ENCODE results near the gene C17orf114.
A peak's percentile ranks its signal among the peaks of the same experiment; 100 is the strongest.

C17orf114 gene

GRCh38 chr17:4788159-4788806 is 13.8 kb downstream of the C17orf114 start:
- Mint-ChIP-seq H3K36me3 (ENCODE audit: low read depth) (peaks cover 13% of the 10 kb centered on the region), H3K4me1 (ENCODE audit: low read depth) (peaks cover 58% of the 10 kb centered on the region), H3K27ac (peak overlapping the region; percentile 94), H3K27me3 (peaks cover 55% of the 10 kb centered on the region), H3K9me3 (no peaks in the 10 kb centered on the region), H3K4me3 (peak overlapping the region; percentile 84)
- intact Hi-C loops (cut with micrococcal nuclease), result loop anchor here (5.0 kb wide), 1 partner anchor 56 kb away; the partner anchor contains the start of gene MED11

DNA sequence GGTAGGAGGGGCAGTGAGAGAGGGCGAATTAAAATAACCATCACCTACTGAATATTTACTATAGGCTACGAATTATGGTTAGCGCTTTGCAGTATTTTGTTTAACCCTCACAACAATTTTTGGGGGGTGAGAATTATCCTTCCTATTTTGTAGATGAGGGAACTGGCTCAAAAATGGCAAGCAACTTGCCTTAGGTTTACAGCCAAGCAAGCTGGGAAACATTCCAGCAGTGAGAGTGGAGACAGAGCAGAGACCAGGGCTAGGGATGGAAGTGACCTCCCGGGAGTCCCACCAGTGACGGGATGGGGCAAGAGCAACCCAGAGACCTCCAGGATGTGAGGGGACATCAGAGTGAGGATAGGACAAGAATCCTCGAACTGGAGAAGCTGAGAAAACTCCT is 15.6 kb downstream of the C17orf114 start:
- H3K36me3 Mint-ChIP-seq (ENCODE audit: low read depth), result peaks cover 13% of the 10 kb centered on the region
- peak overlapping the region; percentile 41 for H3K4me3 Mint-ChIP-seq
- peaks cover 55% of the 10 kb centered on the region for H3K27me3 Mint-ChIP-seq

GRCh38 chr17:4786106-4786511 is 16.0 kb downstream of the C17orf114 start, which contains the start of gene VMO1:
TSS of gene VMO1 (minus strand) at chr17:4786364. CDS start at chr17:4786352, 12 bp downstream.
- Mint-ChIP-seq H3K27ac (peak within 1 kb of the TSS; percentile 53), H3K4me3 (peak within 1 kb of the TSS; percentile 63), H3K4me1 (ENCODE audit: low read depth) (peaks cover 64% of the 10 kb centered on the region), H3K27me3 (peaks cover 57% of the 10 kb centered on the region), H3K36me3 (ENCODE audit: low read depth) (peaks cover 13% of the 10 kb centered on the region), H3K9me3 (no peaks in the 10 kb centered on the region)
- intact Hi-C loops (cut with micrococcal nuclease), result loop anchor here (2.0 to 5.0 kb wide), 2 partner anchors 15 to 54 kb away; partner anchors contain the start of genes MED11 and TM4SF5

More for the DNA sequence above, 15.6 kb downstream of the C17orf114 start:
- Mint-ChIP-seq H3K9me3 (no peaks in the 10 kb centered on the region), H3K27ac (peak overlapping the region; percentile 53), H3K4me1 (ENCODE audit: low read depth) (peaks cover 66% of the 10 kb centered on the region)
- intact Hi-C loops (cut with micrococcal nuclease), result loop anchor here (2.0 to 5.0 kb wide), 2 partner anchors 16 to 54 kb away; partner anchors contain the start of genes MED11 and TM4SF5

- Mint-ChIP-seq H3K27me3 (peaks cover 63% of the 10 kb centered on the region), H3K27ac (peak overlapping the region; percentile 53), H3K36me3 (ENCODE audit: low read depth) (peaks cover 13% of the 10 kb centered on the region), H3K4me3 (peak overlapping the region; percentile 63), H3K9me3 (no peaks in the 10 kb centered on the region), H3K4me1 (ENCODE audit: low read depth) (peaks cover 58% of the 10 kb centered on the region)
- intact Hi-C loops (cut with micrococcal nuclease), result loop anchor here (2.0 to 5.0 kb wide), 2 partner anchors 15 to 53 kb away; partner anchors contain the start of genes MED11 and TM4SF5
Measured at GRCh38 chr17:4785311-4786105, 16.6 kb downstream of the C17orf114 start.

DNA sequence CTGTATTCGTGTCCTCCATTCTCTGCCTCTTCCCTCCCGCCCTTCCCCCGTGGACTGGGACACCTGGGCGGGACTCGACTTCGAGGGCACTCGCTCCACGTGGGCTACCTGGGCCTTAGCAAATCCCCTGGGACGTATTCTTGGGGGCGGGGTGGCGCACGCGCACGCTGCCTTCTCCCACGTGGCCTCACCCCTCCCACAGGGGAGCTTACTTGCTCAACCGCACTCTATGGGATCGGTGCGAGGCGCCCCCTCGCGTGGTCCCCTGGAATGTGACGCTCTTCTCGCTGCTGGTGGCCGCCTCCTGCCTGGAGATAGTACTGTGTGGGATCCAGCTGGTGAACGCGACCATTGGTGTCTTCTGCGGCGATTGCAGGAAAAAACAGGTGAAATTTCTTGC is 19.5 kb downstream of the C17orf114 start:
- peaks cover 40% of the 10 kb centered on the region for H3K4me1 Mint-ChIP-seq (ENCODE audit: low read depth)
- intact Hi-C loops (cut with micrococcal nuclease), result no loop called here
- H3K9me3 Mint-ChIP-seq, result no peaks in the 10 kb centered on the region
- H3K36me3 Mint-ChIP-seq (ENCODE audit: low read depth), result no peaks in the 10 kb centered on the region
- H3K27me3 Mint-ChIP-seq, result peaks cover 80% of the 10 kb centered on the region
- peak overlapping the region; percentile 33 for H3K27ac Mint-ChIP-seq
- no peak overlapping the region for H3K4me3 Mint-ChIP-seq

DNA sequence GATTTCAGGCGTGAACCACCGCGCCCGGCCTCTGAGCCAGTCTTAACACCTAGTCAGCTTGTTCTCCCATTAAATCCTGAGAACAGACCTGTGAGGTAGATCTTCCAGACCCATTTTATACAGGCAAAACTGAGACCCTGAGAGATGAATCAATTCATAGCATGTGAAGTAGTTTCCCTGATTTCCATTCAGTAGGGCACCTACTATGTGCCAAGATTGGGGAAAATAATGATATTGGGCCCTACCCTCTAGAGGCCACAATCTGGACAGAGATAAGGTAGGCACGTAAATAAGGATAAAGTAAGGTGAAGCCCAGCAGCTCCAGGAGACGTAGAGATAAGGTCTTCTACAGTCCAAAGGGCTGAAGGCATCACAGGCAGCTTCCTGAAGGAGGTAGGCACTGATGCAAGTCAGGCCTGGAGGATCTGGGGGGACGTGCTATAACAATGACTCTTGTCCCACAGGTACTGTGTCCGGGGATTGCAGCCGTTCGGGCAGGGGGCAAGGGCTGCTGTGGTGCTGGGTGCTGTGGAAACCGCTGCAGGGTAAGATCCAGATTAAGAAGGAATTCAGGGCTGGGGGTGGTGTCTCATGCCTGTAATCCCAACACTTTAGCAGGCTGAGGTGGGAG is 21.7 kb downstream of the C17orf114 start:
- Mint-ChIP-seq H3K4me3 (no peak overlapping the region), H3K9me3 (no peaks in the 10 kb centered on the region), H3K27ac (no peak overlapping the region), H3K36me3 (ENCODE audit: low read depth) (no peaks in the 10 kb centered on the region), H3K4me1 (ENCODE audit: low read depth) (peaks cover 17% of the 10 kb centered on the region), H3K27me3 (peaks cover 70% of the 10 kb centered on the region)
- intact Hi-C loops (cut with micrococcal nuclease), result no loop called here

DNA sequence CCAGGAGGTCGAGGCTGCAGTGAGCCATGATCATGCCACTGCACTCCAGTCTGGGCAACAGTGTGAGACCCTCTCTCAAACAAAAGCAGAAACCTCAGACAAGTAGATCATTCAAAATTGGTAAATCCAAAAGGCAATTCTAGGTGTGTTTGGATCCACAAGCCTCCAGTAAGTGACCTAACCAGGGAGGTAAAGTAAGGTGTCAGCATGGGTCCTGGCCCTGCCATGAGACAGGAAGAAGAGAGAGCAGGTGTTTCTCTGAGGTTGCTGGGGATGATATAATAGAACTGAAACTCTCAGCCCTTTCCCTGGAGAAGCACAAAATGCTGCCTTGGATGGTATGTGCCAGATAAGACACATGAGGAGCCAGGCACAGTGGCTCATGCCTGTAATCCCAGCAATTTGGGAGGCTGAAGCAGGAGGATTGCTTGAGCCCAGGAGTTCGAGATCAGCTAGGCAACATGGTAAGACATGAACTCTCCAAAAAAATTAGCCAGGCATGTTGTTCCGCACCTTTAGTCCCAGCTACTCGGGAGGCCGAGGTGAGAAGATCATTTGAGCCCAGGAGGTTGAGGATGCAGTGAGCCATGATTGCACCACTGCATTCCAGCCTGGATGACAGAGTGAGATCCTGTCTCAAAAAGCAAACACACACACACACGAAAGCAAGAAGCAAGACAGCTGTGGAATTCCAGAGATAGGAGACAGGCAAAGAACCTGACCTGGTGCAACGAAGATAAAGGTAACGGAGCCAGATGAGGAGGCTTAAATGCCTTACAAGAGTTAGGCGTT is 24.0 kb downstream of the C17orf114 start:
- H3K27ac Mint-ChIP-seq, result no peak overlapping the region
- H3K9me3 Mint-ChIP-seq, result no peaks in the 10 kb centered on the region
- peaks cover 19% of the 10 kb centered on the region for H3K4me1 Mint-ChIP-seq (ENCODE audit: low read depth)
- H3K4me3 Mint-ChIP-seq, result no peak overlapping the region
- no peaks in the 10 kb centered on the region for H3K36me3 Mint-ChIP-seq (ENCODE audit: low read depth)
- peaks cover 53% of the 10 kb centered on the region for H3K27me3 Mint-ChIP-seq
- intact Hi-C loops (cut with micrococcal nuclease), result no loop called here

DNA sequence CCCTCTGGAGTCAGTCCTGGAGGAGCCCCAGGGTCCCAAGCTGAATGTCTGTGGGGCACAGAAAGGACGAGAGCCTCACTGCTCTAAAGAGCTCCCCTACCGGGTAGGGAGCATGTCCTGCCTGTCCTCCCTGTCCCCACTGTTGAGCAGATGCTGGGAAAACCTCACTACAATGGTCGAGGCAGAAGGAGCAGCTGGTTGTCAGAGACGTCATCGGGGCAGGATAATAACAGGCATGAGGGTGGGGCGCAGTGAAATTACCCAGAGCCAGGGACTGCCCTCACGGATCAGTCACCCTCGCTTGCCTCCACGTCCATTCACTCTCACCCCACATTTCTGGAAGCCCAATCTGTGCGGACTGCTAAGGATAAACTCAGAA is 29.9 kb downstream of the C17orf114 start:
- peak overlapping the region; percentile 30 for H3K27ac Mint-ChIP-seq
- H3K4me3 Mint-ChIP-seq, result no peak overlapping the region
- H3K36me3 Mint-ChIP-seq (ENCODE audit: low read depth), result no peaks in the 10 kb centered on the region
- peaks cover 51% of the 10 kb centered on the region for H3K4me1 Mint-ChIP-seq (ENCODE audit: low read depth)
- H3K9me3 Mint-ChIP-seq, result no peaks in the 10 kb centered on the region
- H3K27me3 Mint-ChIP-seq, result peaks cover 9% of the 10 kb centered on the region
- intact Hi-C loops (cut with micrococcal nuclease), result no loop called here

GRCh38 chr17:4771519-4772234 is 30.5 kb downstream of the C17orf114 start, which contains the start of gene TM4SF5:
TSS of gene TM4SF5 (plus strand) at chr17:4771886. CDS start at chr17:4771923, 37 bp downstream.
- Mint-ChIP-seq H3K36me3 (ENCODE audit: low read depth) (no peaks in the 10 kb centered on the region), H3K9me3 (no peaks in the 10 kb centered on the region), H3K27me3 (peaks cover 6% of the 10 kb centered on the region), H3K27ac (peak within 1 kb of the TSS; percentile 86), H3K4me1 (ENCODE audit: low read depth) (peaks cover 52% of the 10 kb centered on the region), H3K4me3 (no peak within 1 kb of the TSS)
- intact Hi-C loops (cut with micrococcal nuclease), result loop anchor here (2.0 kb wide), 1 partner anchor 15 kb away; the partner anchor contains the start of gene VMO1

DNA sequence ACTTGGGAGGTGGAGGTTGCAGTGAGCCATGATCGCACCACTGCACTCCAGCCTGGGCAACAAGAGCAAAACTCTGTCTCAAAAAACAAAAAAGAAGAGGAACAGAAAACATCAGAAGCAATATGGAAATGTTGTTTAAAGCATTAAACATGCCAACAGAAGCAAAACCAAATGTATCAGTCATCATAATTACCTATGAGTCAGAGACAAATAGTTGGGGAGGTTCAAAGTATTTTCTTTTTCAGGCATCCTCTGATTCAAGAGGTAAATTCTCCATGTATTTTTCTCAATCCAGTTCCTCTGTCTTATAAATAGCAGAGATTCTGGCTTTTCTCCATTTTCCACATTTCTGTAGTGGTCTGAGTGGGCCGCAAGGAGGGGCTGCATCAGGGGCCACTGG is 32.5 kb downstream of the C17orf114 start:
- Mint-ChIP-seq H3K4me1 (ENCODE audit: low read depth) (peaks cover 54% of the 10 kb centered on the region), H3K9me3 (no peaks in the 10 kb centered on the region), H3K36me3 (ENCODE audit: low read depth) (no peaks in the 10 kb centered on the region), H3K27me3 (peaks cover 6% of the 10 kb centered on the region), H3K27ac (peak overlapping the region; percentile 86), H3K4me3 (no peak overlapping the region)
- intact Hi-C loops (cut with micrococcal nuclease), result loop anchor here (1.0 to 2.0 kb wide), 4 partner anchors 9 to 59 kb away; partner anchors contain the start of genes ARRB2 and VMO1

GRCh38 chr17:4768298-4768697 is 33.8 kb downstream of the C17orf114 start:
- peaks cover 55% of the 10 kb centered on the region for H3K4me1 Mint-ChIP-seq (ENCODE audit: low read depth)
- H3K27me3 Mint-ChIP-seq, result peaks cover under 1% of the 10 kb centered on the region
- intact Hi-C loops (cut with micrococcal nuclease), result loop anchor here (2.0 kb wide), 2 partner anchors 31 to 57 kb away; partner anchors contain the start of gene ARRB2
- H3K27ac Mint-ChIP-seq, result peak overlapping the region; percentile 86
- no peaks in the 10 kb centered on the region for H3K36me3 Mint-ChIP-seq (ENCODE audit: low read depth)
- H3K4me3 Mint-ChIP-seq, result peak overlapping the region; percentile 34
- no peaks in the 10 kb centered on the region for H3K9me3 Mint-ChIP-seq

- H3K27me3 Mint-ChIP-seq, result no peaks in the 10 kb centered on the region
- H3K4me3 Mint-ChIP-seq, result no peak overlapping the region
- H3K36me3 Mint-ChIP-seq (ENCODE audit: low read depth), result no peaks in the 10 kb centered on the region
- peaks cover 57% of the 10 kb centered on the region for H3K4me1 Mint-ChIP-seq (ENCODE audit: low read depth)
- H3K27ac Mint-ChIP-seq, result peak overlapping the region; percentile 86
- intact Hi-C loops (cut with micrococcal nuclease), result no loop called here
- H3K9me3 Mint-ChIP-seq, result no peaks in the 10 kb centered on the region
Measured at GRCh38 chr17:4766723-4767122, 35.4 kb downstream of the C17orf114 start.

Measured in dendritic cell treated with granulocyte-macrophage colony-stimulating factor and Interleukin-4, amounts not matched to agents 40 ng/mL and 50 ng/mL, for 4 days (primary cell).